ENCODE measurements around the gene AFF1.
"Not testable (repeated sequence)": the region's sequence is repeated elsewhere in the genome, so short reads cannot be mapped to it uniquely, and the experiment has no call there.

Gene AFF1

GRCh38 chr4:87037171-87037570 lies 102.4 kb downstream of the AFF1 start:
- not testable (repeated sequence) for DNase-seq

- DNase-seq, result no peak
These were observed 103.0 kb downstream of the AFF1 start for GRCh38 chr4:87037671-87038334.

- no peak for DNase-seq
These were observed 104.2 kb downstream of the AFF1 start for GRCh38 chr4:87038837-87039615.

- DNase-seq, result no peak
These were observed 106.3 kb downstream of the AFF1 start for GRCh38 chr4:87041141-87041540.

GRCh38 chr4:87042221-87042620 lies 107.4 kb downstream of the AFF1 start:
- DNase-seq, result no peak

- DNase-seq, result no peak
These were observed 108.4 kb downstream of the AFF1 start for GRCh38 chr4:87042986-87043820.

- DNase-seq, result no peak
These were observed 109.9 kb downstream of the AFF1 start for GRCh38 chr4:87044511-87045233.

GRCh38 chr4:87045234-87045558 lies 110.4 kb downstream of the AFF1 start:
- no peak for DNase-seq

GRCh38 chr4:87045659-87046058 lies 110.8 kb downstream of the AFF1 start:
- no peak for DNase-seq

GRCh38 chr4:87046121-87046551 lies 111.3 kb downstream of the AFF1 start:
- DNase-seq, result no peak

- DNase-seq, result no peak
These were observed 112.5 kb downstream of the AFF1 start for GRCh38 chr4:87047281-87047798.

- DNase-seq, result no peak
These were observed 114.7 kb downstream of the AFF1 start for GRCh38 chr4:87049508-87049907.

- DNase-seq, result no peak
These were observed 115.8 kb downstream of the AFF1 start for GRCh38 chr4:87050596-87050995.

- DNase-seq, result no peak
These were observed 116.4 kb downstream of the AFF1 start for GRCh38 chr4:87051121-87051713.

GRCh38 chr4:87052615-87053014 lies 117.8 kb downstream of the AFF1 start:
- no peak for DNase-seq

GRCh38 chr4:87053176-87053658 lies 118.4 kb downstream of the AFF1 start:
- no peak for DNase-seq

- DNase-seq, result no peak
These were observed 119.3 kb downstream of the AFF1 start for GRCh38 chr4:87053802-87054767.

- DNase-seq, result no peak
These were observed 120.1 kb downstream of the AFF1 start for GRCh38 chr4:87054900-87055299.

GRCh38 chr4:87055311-87055710 lies 120.5 kb downstream of the AFF1 start:
- no peak for DNase-seq

- DNase-seq, result no peak
These were observed 122.1 kb downstream of the AFF1 start for GRCh38 chr4:87056881-87057280.

- no peak for DNase-seq
These were observed 123.1 kb downstream of the AFF1 start for GRCh38 chr4:87057835-87058355.

Data from activated CD8-positive, alpha-beta memory T cell treated with anti-CD3 and anti-CD28 coated beads for 24 hours (primary cell).